HEK293 (cell line): ENCODE measurements around the gene CLP1.

Experiments used
- CTCF ChIA-PET: fragments of 350-600 bp; formaldehyde crosslinking; extraction: SDS; loops from one replicate; lab custom pipeline; 2021; ENCODE audit warnings: antibody characterized with exemption; lab: Yijun Ruan, JAX
- POLR2A ChIA-PET: fragments of 300-600 bp; formaldehyde crosslinking; extraction: SDS; loops from one replicate; lab custom pipeline; 2020; ENCODE audit warnings: antibody characterized with exemption, inconsistent platforms; lab: Yijun Ruan, JAX
- H3K27ac ChIP-seq: fragments of 200-500 bp; sonication (Bioruptor generic); 2 replicates; pipeline ENCODE4 v1.5.1; 2014; ENCODE audit warnings: low read depth, low read length, control low read depth, inconsistent platforms; ENCODE audit errors: extremely low read depth
- H3K36me3 ChIP-seq, 2 experiments: fragments of 200-500 bp in 1 of 2; sonication (Bioruptor generic) in 1 of 2; 1 replicate in 1 of 2; 2 replicates in 1 of 2; pipeline ENCODE4 v1.5.1; 2014 to 2017; ENCODE audit warnings: inconsistent platforms in 2 of 2, low read length in 2 of 2; ENCODE audit not compliant: control insufficient read depth in 2 of 2, insufficient read depth in 1 of 2
- H3K4me1 ChIP-seq: fragments of 200-500 bp; sonication (Bioruptor generic); 2 replicates; pipeline ENCODE4 v1.5.1; 2014; ENCODE audit warnings: mild to moderate bottlenecking, low read length, inconsistent platforms; ENCODE audit not compliant: control insufficient read depth, insufficient read depth
- H3K4me3 ChIP-seq: 2 replicates; pipeline ENCODE4 v1.5.1; 2011; ENCODE audit warnings: low read depth, mild to moderate bottlenecking, control low read depth, low read length, moderate library complexity
- H3K9me3 ChIP-seq: fragments of 200-500 bp; sonication (Bioruptor generic); 2 replicates; pipeline ENCODE4 v1.5.1; 2014; ENCODE audit warnings: low read depth, low read length, inconsistent platforms; ENCODE audit not compliant: control insufficient read depth, insufficient read depth
- GLIS1 ChIP-seq: fragments of 450-650 bp; formaldehyde crosslinking; IDR thresholded peaks from 2 replicates; pipeline ENCODE4 v1.5.1; 2016; ENCODE audit warnings: missing biosample characterization, missing genetic modification characterization
- REPIN1 ChIP-seq: fragments of 450-650 bp; formaldehyde crosslinking; IDR thresholded peaks from 2 replicates; pipeline ENCODE4 v1.5.1; 2017; ENCODE audit warnings: missing biosample characterization, missing genetic modification characterization, low read depth
- ZEB2 ChIP-seq: fragments of 450-650 bp; formaldehyde crosslinking; IDR thresholded peaks from 2 replicates; pipeline ENCODE4 v1.5.1; 2016; ENCODE audit warnings: missing biosample characterization, missing genetic modification characterization
- ZNF202 ChIP-seq: fragments of 450-650 bp; formaldehyde crosslinking; IDR thresholded peaks from 2 replicates; pipeline ENCODE4 v1.5.1; 2016; ENCODE audit warnings: missing biosample characterization, missing genetic modification characterization, borderline replicate concordance
- ZNF335 ChIP-seq: fragments of 450-650 bp; formaldehyde crosslinking; conservative IDR thresholded peaks from 2 replicates; pipeline ENCODE4 v1.5.1; 2016; ENCODE audit warnings: missing biosample characterization, missing genetic modification characterization
- ZNF366 ChIP-seq: fragments of 450-650 bp; formaldehyde crosslinking; conservative IDR thresholded peaks from 2 replicates; pipeline ENCODE4 v1.5.1; 2016; ENCODE audit warnings: missing biosample characterization, missing genetic modification characterization
- ZNF549 ChIP-seq: fragments of 450-650 bp; IDR thresholded peaks from 2 replicates; pipeline ENCODE4 v1.5.1; 2018; ENCODE audit warnings: missing biosample characterization, missing genetic modification characterization, mild to moderate bottlenecking, inconsistent platforms, moderate library complexity
- TF ChIP-seq, protein P1 (sequence below): fragments of 450-650 bp; formaldehyde crosslinking; IDR thresholded peaks from 2 replicates; pipeline ENCODE4 v1.5.1; 2016; ENCODE audit warnings: missing biosample characterization, missing genetic modification characterization
- TF ChIP-seq, protein P2 (sequence below): IDR thresholded peaks from 2 replicates; pipeline ENCODE4 v1.6.1; 2011; ENCODE audit warnings: mild to moderate bottlenecking, low read depth, low read length, borderline replicate concordance
- TF ChIP-seq, protein P3 (sequence below): fragments of 450-650 bp; formaldehyde crosslinking; IDR thresholded peaks from 2 replicates; pipeline ENCODE4 v1.5.1; 2016; ENCODE audit warnings: missing biosample characterization, missing genetic modification characterization
- TF ChIP-seq, protein P4 (sequence below): fragments of 450-650 bp; formaldehyde crosslinking; IDR thresholded peaks from 2 replicates; pipeline ENCODE4 v1.5.1; 2017; ENCODE audit warnings: missing biosample characterization, missing genetic modification characterization
- TF ChIP-seq, protein P5 (sequence below): fragments of 450-650 bp; formaldehyde crosslinking; IDR thresholded peaks from 2 replicates; pipeline ENCODE4 v1.5.1; 2016; ENCODE audit warnings: missing biosample characterization, missing genetic modification characterization
- TF ChIP-seq, protein P6 (sequence below): fragments of 450-650 bp; formaldehyde crosslinking; IDR thresholded peaks from 2 replicates; pipeline ENCODE4 v1.5.1; 2016; ENCODE audit warnings: missing biosample characterization, missing genetic modification characterization

The CLP1 gene

DNA sequence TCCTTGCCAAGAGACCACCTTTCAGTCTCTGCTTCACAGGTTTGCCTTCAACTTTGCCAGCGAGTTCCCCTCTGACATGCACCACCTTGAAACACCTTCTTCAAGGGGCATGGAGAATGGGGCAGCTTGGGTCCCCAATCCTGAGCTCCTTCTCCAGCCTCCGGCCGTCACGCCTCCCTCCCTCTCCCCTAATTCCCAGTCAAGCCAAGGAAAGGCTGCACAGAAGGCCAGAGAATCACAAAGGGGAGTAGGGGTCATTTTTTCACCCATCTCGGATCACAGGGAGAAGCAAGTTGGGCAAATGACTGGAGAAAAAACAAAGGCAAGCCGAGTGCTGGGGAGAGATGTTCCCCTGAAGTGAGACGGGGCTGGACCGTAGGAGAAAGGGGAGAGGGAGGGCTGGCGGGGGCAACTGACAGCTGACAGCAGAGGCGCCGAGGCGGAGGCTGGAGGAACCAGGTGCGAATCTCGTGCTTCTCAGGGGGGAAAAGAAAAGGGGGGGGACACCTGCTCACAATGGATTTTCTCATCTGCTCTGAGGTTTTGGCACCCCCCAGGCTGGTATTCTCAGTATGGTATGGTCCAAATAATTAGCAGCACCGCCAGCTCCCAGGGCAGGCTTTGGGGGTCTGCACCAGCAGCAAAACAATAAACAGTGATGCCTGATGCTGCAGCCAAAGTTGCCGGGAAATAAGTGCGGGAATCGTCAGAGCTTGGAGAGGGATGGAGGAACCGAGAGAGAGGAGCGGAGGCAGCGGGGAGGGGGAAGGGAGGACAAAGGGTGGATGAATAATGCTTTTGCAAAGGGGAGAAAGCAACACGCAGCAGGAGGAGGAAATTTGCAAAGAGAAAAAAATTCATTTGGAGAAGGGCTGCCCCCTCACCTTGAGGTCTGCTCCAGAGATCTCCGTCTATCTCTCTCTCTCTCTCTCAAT lies 8.5 kb upstream of the CLP1 start:
- 0 out of 2 replicates have a peak, but pooled peaks cover 6% of the 10 kb centered on the region for H3K4me1 ChIP-seq
- ChIA-PET POLR2A (interaction anchor here (0.8 to 1.2 kb wide), 3 partner anchors 10 to 156 kb away, joined by 3 read pairs; no protein-coding TSS in a partner anchor), CTCF (interaction anchor here (0.5 to 0.9 kb wide), 3 partner anchors 63 to 582 kb away, joined by 3 to 4 read pairs (median 3); no protein-coding TSS in a partner anchor)
- peak overlapping the region; percentile 42 for H3K4me3 ChIP-seq
- no peak overlapping the region for H3K27ac ChIP-seq
- no peaks in the 10 kb centered on the region for H3K36me3 ChIP-seq
- TF ChIP-seq, protein P1, sequence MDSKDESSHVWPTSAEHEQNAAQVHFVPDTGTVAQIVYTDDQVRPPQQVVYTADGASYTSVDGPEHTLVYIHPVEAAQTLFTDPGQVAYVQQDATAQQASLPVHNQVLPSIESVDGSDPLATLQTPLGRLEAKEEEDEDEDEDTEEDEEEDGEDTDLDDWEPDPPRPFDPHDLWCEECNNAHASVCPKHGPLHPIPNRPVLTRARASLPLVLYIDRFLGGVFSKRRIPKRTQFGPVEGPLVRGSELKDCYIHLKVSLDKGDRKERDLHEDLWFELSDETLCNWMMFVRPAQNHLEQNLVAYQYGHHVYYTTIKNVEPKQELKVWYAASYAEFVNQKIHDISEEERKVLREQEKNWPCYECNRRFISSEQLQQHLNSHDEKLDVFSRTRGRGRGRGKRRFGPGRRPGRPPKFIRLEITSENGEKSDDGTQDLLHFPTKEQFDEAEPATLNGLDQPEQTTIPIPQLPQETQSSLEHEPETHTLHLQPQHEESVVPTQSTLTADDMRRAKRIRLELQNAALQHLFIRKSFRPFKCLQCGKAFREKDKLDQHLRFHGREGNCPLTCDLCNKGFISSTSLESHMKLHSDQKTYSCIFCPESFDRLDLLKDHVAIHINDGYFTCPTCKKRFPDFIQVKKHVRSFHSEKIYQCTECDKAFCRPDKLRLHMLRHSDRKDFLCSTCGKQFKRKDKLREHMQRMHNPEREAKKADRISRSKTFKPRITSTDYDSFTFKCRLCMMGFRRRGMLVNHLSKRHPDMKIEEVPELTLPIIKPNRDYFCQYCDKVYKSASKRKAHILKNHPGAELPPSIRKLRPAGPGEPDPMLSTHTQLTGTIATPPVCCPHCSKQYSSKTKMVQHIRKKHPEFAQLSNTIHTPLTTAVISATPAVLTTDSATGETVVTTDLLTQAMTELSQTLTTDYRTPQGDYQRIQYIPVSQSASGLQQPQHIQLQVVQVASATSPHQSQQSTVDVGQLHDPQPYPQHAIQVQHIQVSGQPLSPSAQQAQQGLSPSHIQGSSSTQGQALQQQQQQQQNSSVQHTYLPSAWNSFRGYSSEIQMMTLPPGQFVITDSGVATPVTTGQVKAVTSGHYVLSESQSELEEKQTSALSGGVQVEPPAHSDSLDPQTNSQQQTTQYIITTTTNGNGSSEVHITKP (tag by site-specific recombination): peak; percentile 98
- TF ChIP-seq, protein P2, sequence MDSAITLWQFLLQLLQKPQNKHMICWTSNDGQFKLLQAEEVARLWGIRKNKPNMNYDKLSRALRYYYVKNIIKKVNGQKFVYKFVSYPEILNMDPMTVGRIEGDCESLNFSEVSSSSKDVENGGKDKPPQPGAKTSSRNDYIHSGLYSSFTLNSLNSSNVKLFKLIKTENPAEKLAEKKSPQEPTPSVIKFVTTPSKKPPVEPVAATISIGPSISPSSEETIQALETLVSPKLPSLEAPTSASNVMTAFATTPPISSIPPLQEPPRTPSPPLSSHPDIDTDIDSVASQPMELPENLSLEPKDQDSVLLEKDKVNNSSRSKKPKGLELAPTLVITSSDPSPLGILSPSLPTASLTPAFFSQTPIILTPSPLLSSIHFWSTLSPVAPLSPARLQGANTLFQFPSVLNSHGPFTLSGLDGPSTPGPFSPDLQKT: no peak
- TF ChIP-seq REPIN1 (tag by site-specific recombination) (no peak), ZEB2 (tag by site-specific recombination) (0 out of 2 replicates have a peak, but pooled peaks have one; percentile 10), GLIS1 (peak; percentile 34), ZNF335 (tag by site-specific recombination) (0 out of 2 replicates have a peak, but pooled peaks have one; percentile 6)
- TF ChIP-seq, protein P3, sequence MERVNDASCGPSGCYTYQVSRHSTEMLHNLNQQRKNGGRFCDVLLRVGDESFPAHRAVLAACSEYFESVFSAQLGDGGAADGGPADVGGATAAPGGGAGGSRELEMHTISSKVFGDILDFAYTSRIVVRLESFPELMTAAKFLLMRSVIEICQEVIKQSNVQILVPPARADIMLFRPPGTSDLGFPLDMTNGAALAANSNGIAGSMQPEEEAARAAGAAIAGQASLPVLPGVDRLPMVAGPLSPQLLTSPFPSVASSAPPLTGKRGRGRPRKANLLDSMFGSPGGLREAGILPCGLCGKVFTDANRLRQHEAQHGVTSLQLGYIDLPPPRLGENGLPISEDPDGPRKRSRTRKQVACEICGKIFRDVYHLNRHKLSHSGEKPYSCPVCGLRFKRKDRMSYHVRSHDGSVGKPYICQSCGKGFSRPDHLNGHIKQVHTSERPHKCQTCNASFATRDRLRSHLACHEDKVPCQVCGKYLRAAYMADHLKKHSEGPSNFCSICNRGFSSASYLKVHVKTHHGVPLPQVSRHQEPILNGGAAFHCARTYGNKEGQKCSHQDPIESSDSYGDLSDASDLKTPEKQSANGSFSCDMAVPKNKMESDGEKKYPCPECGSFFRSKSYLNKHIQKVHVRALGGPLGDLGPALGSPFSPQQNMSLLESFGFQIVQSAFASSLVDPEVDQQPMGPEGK (tag by site-specific recombination): 0 out of 2 replicates have a peak, but pooled peaks have one; percentile 33
- TF ChIP-seq, protein P4, sequence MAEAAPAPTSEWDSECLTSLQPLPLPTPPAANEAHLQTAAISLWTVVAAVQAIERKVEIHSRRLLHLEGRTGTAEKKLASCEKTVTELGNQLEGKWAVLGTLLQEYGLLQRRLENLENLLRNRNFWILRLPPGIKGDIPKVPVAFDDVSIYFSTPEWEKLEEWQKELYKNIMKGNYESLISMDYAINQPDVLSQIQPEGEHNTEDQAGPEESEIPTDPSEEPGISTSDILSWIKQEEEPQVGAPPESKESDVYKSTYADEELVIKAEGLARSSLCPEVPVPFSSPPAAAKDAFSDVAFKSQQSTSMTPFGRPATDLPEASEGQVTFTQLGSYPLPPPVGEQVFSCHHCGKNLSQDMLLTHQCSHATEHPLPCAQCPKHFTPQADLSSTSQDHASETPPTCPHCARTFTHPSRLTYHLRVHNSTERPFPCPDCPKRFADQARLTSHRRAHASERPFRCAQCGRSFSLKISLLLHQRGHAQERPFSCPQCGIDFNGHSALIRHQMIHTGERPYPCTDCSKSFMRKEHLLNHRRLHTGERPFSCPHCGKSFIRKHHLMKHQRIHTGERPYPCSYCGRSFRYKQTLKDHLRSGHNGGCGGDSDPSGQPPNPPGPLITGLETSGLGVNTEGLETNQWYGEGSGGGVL (tag by site-specific recombination): peak; percentile 29; the same call in 1 of the 2 replicates
- H3K9me3 ChIP-seq: no peaks in the 10 kb centered on the region

DNA sequence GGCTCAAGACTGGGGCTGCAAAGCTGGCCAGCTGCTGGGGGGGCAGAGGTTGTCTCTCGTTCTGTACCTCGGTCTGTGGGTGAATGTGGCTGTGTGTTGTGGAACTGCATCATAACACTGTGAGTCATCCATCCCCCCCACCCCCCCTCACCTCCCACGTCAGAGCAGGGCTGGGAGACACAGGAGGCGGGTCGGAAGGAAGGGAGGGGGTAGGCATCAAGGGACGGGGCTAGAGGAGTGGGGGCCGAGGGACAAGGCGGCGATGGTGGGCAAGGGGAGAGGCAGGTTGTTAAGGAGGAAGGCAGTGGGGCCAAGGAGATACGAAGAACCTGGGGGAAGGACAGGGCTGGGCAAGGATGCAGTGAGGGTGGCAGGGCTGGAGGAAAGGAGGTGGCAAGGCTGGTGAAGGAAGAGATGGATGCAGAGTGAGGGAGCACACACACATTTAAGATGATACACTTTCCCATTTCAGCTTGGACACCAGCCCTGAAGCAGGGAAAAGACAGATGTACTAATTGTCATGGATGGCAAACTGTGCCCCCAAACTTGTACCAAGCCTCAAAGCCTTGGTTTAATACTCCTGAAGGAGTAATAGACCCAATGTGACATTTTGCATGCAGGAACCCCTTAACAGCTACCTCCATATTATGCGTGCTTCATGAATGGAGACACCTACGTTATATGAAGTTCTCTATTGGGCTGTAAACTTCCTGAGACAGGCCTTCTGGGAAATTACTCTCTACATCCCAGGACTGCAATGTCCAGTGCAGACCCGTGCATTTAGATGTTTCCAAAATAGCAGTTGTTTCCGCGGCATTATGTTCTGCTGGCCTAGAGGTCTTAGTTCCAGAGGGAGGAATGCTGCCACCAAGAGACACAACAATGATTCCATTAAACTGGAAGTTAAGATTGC lies 7.5 kb upstream of the CLP1 start, which contains the start of gene YPEL4:
YPEL4 (minus strand) TSS at position 87 of the 913 bp plus-strand sequence. CDS start 2,805 bp downstream, outside the sequence.
- Histone ChIP-seq H3K36me3 (no peaks in the 10 kb centered on the region), H3K27ac (no peak within 1 kb of the TSS), H3K9me3 (no peaks in the 10 kb centered on the region), H3K4me3 (peak within 1 kb of the TSS; percentile 42), H3K4me1 (0 out of 2 replicates have a peak, but pooled peaks cover 6% of the 10 kb centered on the region)
- CTCF ChIA-PET: interaction anchor here (0.9 kb wide), 1 partner anchor 123 kb away, joined by 4 read pairs; no protein-coding TSS in a partner anchor
- POLR2A ChIA-PET: interaction anchor here (0.8 kb wide), 1 partner anchor 11 kb away, joined by 3 read pairs; no protein-coding TSS in a partner anchor
- TF ChIP-seq, protein P5, sequence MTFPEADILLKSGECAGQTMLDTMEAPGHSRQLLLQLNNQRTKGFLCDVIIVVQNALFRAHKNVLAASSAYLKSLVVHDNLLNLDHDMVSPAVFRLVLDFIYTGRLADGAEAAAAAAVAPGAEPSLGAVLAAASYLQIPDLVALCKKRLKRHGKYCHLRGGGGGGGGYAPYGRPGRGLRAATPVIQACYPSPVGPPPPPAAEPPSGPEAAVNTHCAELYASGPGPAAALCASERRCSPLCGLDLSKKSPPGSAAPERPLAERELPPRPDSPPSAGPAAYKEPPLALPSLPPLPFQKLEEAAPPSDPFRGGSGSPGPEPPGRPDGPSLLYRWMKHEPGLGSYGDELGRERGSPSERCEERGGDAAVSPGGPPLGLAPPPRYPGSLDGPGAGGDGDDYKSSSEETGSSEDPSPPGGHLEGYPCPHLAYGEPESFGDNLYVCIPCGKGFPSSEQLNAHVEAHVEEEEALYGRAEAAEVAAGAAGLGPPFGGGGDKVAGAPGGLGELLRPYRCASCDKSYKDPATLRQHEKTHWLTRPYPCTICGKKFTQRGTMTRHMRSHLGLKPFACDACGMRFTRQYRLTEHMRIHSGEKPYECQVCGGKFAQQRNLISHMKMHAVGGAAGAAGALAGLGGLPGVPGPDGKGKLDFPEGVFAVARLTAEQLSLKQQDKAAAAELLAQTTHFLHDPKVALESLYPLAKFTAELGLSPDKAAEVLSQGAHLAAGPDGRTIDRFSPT (tag by site-specific recombination): peak; percentile 85; the same call in 1 of the 2 replicates
- TF ChIP-seq ZNF202 (no peak), GLIS1 (0 out of 2 replicates have a peak, but pooled peaks have one; percentile 11), ZNF549 (tag by site-specific recombination) (no peak), ZNF366 (peak; percentile 54)
- TF ChIP-seq, protein P6, sequence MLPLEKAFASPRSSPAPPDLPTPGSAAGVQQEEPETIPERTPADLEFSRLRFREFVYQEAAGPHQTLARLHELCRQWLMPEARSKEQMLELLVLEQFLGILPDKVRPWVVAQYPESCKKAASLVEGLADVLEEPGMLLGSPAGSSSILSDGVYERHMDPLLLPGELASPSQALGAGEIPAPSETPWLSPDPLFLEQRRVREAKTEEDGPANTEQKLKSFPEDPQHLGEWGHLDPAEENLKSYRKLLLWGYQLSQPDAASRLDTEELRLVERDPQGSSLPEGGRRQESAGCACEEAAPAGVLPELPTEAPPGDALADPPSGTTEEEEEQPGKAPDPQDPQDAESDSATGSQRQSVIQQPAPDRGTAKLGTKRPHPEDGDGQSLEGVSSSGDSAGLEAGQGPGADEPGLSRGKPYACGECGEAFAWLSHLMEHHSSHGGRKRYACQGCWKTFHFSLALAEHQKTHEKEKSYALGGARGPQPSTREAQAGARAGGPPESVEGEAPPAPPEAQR (tag by site-specific recombination): no peak
